GM21619 (cell line): Measurements from ENCODE around the gene ZEB2.

Experiments
- ATAC-seq: cut with Tn5 transposase; IDR thresholded peaks from one replicate; pipeline ENCODE4 v1.9.1; 2021; ENCODE audit not compliant: unreplicated experiment

ZEB2 gene

GRCh38 chr2:144358979-144359541, 160.9 kb downstream of the ZEB2 start:
- ATAC-seq: peak; percentile 58

GRCh38 chr2:144358374-144358964, 161.4 kb downstream of the ZEB2 start:
- peak; percentile 1 for ATAC-seq

GRCh38 chr2:144357623-144358373, 162.1 kb downstream of the ZEB2 start:
- ATAC-seq: peak; percentile 84

- no peak for ATAC-seq
Measured at GRCh38 chr2:144356402-144356801, 163.5 kb downstream of the ZEB2 start.

GRCh38 chr2:144354953-144355352, 165.0 kb downstream of the ZEB2 start:
- no peak for ATAC-seq

GRCh38 chr2:144351687-144352086, 168.2 kb downstream of the ZEB2 start:
- no peak for ATAC-seq

GRCh38 chr2:144350151-144350802, 169.6 kb downstream of the ZEB2 start:
- ATAC-seq: no peak

- no peak for ATAC-seq
Measured at GRCh38 chr2:144349674-144350073, 170.2 kb downstream of the ZEB2 start.

GRCh38 chr2:144348846-144349245, 171.1 kb downstream of the ZEB2 start:
- ATAC-seq: no peak

GRCh38 chr2:144346229-144346628, 173.7 kb downstream of the ZEB2 start:
- no peak for ATAC-seq

- ATAC-seq: peak; percentile 62
Measured at GRCh38 chr2:144343145-144343544, 176.8 kb downstream of the ZEB2 start.

- ATAC-seq: no peak
Measured at GRCh38 chr2:144341538-144341937, 178.4 kb downstream of the ZEB2 start.

- ATAC-seq: no peak
Measured at GRCh38 chr2:144339048-144339447, 180.9 kb downstream of the ZEB2 start.

GRCh38 chr2:144334551-144334950, 185.4 kb downstream of the ZEB2 start:
- ATAC-seq: no peak
